ENCODE results near the gene SIRT5.

- TF ChIP-seq CTCF (conservative IDR thresholded peaks at IDR 0.05): no peak
- TF ChIP-seq EZH2 (IDR thresholded peaks at IDR 0.05; ENCODE audit: low read depth): no peak
Measured at GRCh38 chr6:13550656-13551055, 23.7 kb upstream of the SIRT5 start.
